GF-D8 (cell line): ENCODE data around the gene PHF2.

Experiments
- DNase-seq: peaks from one replicate; lab custom pipeline; 2025; lab: John Stamatoyannopoulos, UW

The PHF2 gene

GRCh38 chr9:93568169-93568568 lies 8.2 kb upstream of the PHF2 start:
- no peak for DNase-seq

- peak; percentile 26 for DNase-seq
Measured at GRCh38 chr9:93569621-93570174, 6.7 kb upstream of the PHF2 start.

GRCh38 chr9:93572221-93572620 lies 4.2 kb upstream of the PHF2 start:
- DNase-seq = no peak

- DNase-seq = no peak
Measured at GRCh38 chr9:93572636-93573515, 3.5 kb upstream of the PHF2 start.

GRCh38 chr9:93573516-93573828 lies 2.9 kb upstream of the PHF2 start:
- no peak for DNase-seq

- DNase-seq = no peak
Measured at GRCh38 chr9:93574091-93574899, 2.1 kb upstream of the PHF2 start.

- no peak for DNase-seq
Measured at GRCh38 chr9:93574900-93575795, 1.2 kb upstream of the PHF2 start.

GRCh38 chr9:93575796-93576257 lies 557 bp upstream of the PHF2 start:
- peak; percentile 62 for DNase-seq

- DNase-seq = no peak
Measured at GRCh38 chr9:93577078-93577974, 942 bp downstream of the PHF2 start.

- DNase-seq = no peak
Measured at GRCh38 chr9:93577975-93578682, 1.7 kb downstream of the PHF2 start.

GRCh38 chr9:93578844-93579243 lies 2.5 kb downstream of the PHF2 start:
- DNase-seq = no peak

GRCh38 chr9:93579711-93580516 lies 3.5 kb downstream of the PHF2 start:
- DNase-seq = no peak

- no peak for DNase-seq
Measured at GRCh38 chr9:93580654-93581380, 4.4 kb downstream of the PHF2 start.

- DNase-seq = no peak
Measured at GRCh38 chr9:93582115-93582514, 5.7 kb downstream of the PHF2 start.

GRCh38 chr9:93582550-93582949 lies 6.2 kb downstream of the PHF2 start:
- no peak for DNase-seq

- no peak for DNase-seq
Measured at GRCh38 chr9:93585259-93585658, 8.9 kb downstream of the PHF2 start.

- DNase-seq = no peak
Measured at GRCh38 chr9:93585695-93586094, 9.3 kb downstream of the PHF2 start.

GRCh38 chr9:93586290-93587057 lies 10.1 kb downstream of the PHF2 start:
- no peak for DNase-seq
